Nephron progenitor cell (in vitro differentiated cells): ENCODE measurements around the gene SLC1A2.

ENCODE experiments used
- DNase-seq: peaks from one replicate; pipeline ENCODE4 v3.0.0; 2021
- H3K27ac Mint-ChIP-seq: 2 replicates; pipeline ENCODE4 v1.8.0; 2021; ENCODE audit warnings: mild to moderate bottlenecking, moderate library complexity, mixed read lengths
- H3K27me3 Mint-ChIP-seq: 2 replicates; pipeline ENCODE4 v1.8.0; 2021; ENCODE audit warnings: mild to moderate bottlenecking, low read depth, mixed read lengths; ENCODE audit not compliant: poor library complexity
- H3K36me3 Mint-ChIP-seq: 2 replicates; pipeline ENCODE4 v1.8.0; 2021; ENCODE audit warnings: low read depth, mixed read lengths
- H3K4me1 Mint-ChIP-seq: 2 replicates; pipeline ENCODE4 v1.8.0; 2021; ENCODE audit warnings: mixed read lengths
- H3K4me3 Mint-ChIP-seq: 2 replicates; pipeline ENCODE4 v1.8.0; 2021; ENCODE audit warnings: mild to moderate bottlenecking, moderate library complexity, mixed read lengths
- H3K9me3 Mint-ChIP-seq: 2 replicates; pipeline ENCODE4 v1.8.0; 2021; ENCODE audit warnings: mild to moderate bottlenecking, moderate library complexity, mixed read lengths
- CTCF ChIP-seq: fragments of 200-600 bp; sonication (generic); IDR thresholded peaks from 2 replicates; pipeline ENCODE4 v1.5.0; 2021; ENCODE audit warnings: antibody characterized with exemption

Gene SLC1A2

DNA sequence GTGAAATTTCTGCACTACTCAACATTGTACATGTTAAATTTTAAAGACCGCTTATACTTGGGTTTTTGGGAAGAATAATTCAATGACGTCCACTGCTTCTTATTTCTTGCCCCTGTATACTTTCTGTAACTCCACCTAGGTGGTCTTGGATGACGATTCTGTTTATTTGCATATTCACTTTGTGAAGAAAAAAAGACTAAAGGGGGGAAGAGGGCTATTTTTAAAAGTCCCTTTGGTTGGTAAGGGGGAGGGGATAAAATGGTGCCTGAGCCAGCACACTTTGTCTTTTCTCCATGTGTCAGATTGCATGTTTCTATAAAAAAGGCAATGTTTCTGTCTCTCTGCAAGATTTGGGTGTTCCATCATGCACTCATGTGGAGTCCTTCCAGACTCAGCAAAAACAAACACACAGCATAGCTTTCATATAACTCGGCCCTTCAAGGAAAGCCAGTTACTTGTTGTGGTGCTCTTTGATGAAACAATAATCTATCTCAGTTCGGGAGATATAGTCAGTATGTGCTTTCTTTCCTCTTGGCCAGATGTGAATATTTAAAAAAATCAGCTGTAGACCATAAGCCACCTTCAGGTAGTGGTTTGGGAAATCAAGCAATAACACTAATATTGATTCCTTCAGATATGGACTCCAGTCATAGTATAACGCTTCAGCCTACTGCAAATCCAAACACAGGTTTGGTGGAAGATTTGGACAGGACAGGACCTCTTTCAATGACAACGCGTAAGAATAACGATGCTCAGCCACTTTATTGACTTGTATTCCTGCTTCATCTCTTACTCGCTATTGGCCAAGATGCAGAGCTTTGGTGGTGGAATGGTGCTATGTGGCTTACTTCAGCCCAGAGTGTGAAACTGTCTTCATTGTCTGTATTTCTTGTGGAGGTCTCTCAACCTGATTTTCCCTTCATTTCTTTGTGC is 211.6 kb downstream of the SLC1A2 start:
- H3K36me3 Mint-ChIP-seq: no peaks in the 10 kb centered on the region
- no peaks in the 10 kb centered on the region for H3K4me1 Mint-ChIP-seq
- peaks cover 11% of the 10 kb centered on the region for H3K9me3 Mint-ChIP-seq
- H3K4me3 Mint-ChIP-seq: no peak overlapping the region
- H3K27me3 Mint-ChIP-seq: no peaks in the 10 kb centered on the region
- TF ChIP-seq CTCF: no peak
- H3K27ac Mint-ChIP-seq: no peak overlapping the region
- no peak for DNase-seq

DNA sequence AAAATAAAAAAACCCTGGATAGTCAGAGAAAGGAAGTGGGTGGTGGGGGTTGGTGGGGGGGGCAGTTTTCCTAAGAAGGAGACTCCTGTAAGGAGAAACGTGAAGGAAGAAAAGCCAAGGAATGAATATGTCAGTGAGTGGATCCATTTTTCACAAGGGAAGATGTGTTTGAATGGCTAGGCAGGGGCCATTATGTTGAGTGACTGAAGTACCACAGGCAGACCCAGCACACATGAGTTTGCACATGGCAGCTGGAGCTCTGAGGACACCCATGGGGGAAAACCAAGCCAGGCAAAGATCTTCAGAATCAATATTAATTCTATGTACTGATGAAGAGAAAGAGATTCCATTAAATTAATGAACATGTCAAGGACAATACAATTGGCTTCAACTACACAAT is 212.7 kb downstream of the SLC1A2 start:
- Mint-ChIP-seq H3K9me3 (peaks cover 11% of the 10 kb centered on the region), H3K27me3 (no peaks in the 10 kb centered on the region), H3K4me3 (no peak overlapping the region), H3K27ac (no peak overlapping the region), H3K4me1 (no peaks in the 10 kb centered on the region), H3K36me3 (no peaks in the 10 kb centered on the region)
- no peak for TF ChIP-seq CTCF
- no peak for DNase-seq

GRCh38 chr11:35204614-35205013 is 214.7 kb downstream of the SLC1A2 start:
- H3K9me3 Mint-ChIP-seq: no peaks in the 10 kb centered on the region
- H3K27me3 Mint-ChIP-seq: no peaks in the 10 kb centered on the region
- no peak for DNase-seq
- H3K4me3 Mint-ChIP-seq: no peak overlapping the region
- no peak for TF ChIP-seq CTCF
- H3K4me1 Mint-ChIP-seq: no peaks in the 10 kb centered on the region
- H3K27ac Mint-ChIP-seq: no peak overlapping the region
- no peaks in the 10 kb centered on the region for H3K36me3 Mint-ChIP-seq
